ENCODE measurements around the gene BCL3. TPM values are rescaled to one million over a fixed set of nuclear protein-coding genes. Genes with fewer than 3 reads are reported as not detected.

BCL3 gene
- total and polyA plus RNA-seq, 2 of the 4 experiments (the other 2 are of a cell fraction) = 1.6 to 26.0 TPM

GRCh38 chr19:44741841-44742329 is 6.6 kb upstream of the BCL3 start:
- peak; percentile 100 for DNase-seq
- no peaks in the 10 kb centered on the region for H3K36me3 ChIP-seq (ENCODE audit: control insufficient read depth, insufficient read depth, low read length)
- peak overlapping the region; percentile 89 for H2AFZ ChIP-seq (replicated peaks; ENCODE audit: low read length, poor library complexity)
- peak overlapping the region; percentile 99 for H4K91ac ChIP-seq (ENCODE audit: insufficient read depth, low read depth, low read length)
- POLR2A ChIA-PET (ENCODE audit: unreplicated experiment) = interaction anchor here (0.6 kb wide), 1 partner anchor 16 kb away, joined by 3 read pairs; no protein-coding TSS in a partner anchor
- peaks cover 0 to 15% of the 10 kb centered on the region in 2 experiments; a peak in 2 of 4 replicates for H3K79me1 ChIP-seq (ENCODE audit: low read depth in 1 of 2, low read length in 2 of 2)
- dilution Hi-C loops (cut with HindIII; ENCODE audit: low sequenced_read_pairs, unreplicated experiment) = no loop called here
- in situ Hi-C loops (cut with MboI; ENCODE audit: low sequenced_read_pairs) = no loop called here
- peak overlapping the region; percentile 98 for H3K14ac ChIP-seq (replicated peaks; ENCODE audit: low read depth, low read length)
- H3K23ac ChIP-seq (ENCODE audit: low read depth, low read length) = peak overlapping the region; percentile 99
- peak overlapping the region; percentile 98 for H2BK20ac ChIP-seq (ENCODE audit: low read depth, low read length)
- no peaks in the 10 kb centered on the region for H3K9me3 ChIP-seq (ENCODE audit: control insufficient read depth, insufficient read depth, low read length)
- intact Hi-C loops (cut with micrococcal nuclease) = no loop called here
- H3K27ac ChIP-seq (ENCODE audit: insufficient read depth, low read length) = peak overlapping the region; percentile 88
- peak overlapping the region; percentile 99 for H3K56ac ChIP-seq (ENCODE audit: extremely low read depth, insufficient read depth, low read length)
- H3K27me3 ChIP-seq (ENCODE audit: control insufficient read depth, insufficient read depth, low read length) = no peaks in the 10 kb centered on the region
- CTCF ChIA-PET = interaction anchor here (0.9 kb wide), 1 partner anchor 18 kb away, joined by 3 read pairs; no protein-coding TSS in a partner anchor
- peak overlapping the region; percentile 68 to 99 for H4K8ac ChIP-seq (ENCODE audit: low read depth in 2 of 2, low read length in 2 of 2)
- H4K5ac ChIP-seq (ENCODE audit: low read depth, low read length) = peak overlapping the region; percentile 79
- 0 out of 2 replicates have a peak overlapping the region, but pooled peaks have one; percentile 5 for H3K4me2 ChIP-seq (ENCODE audit: low read depth, low read length)
- no peak overlapping the region for H3K4me3 ChIP-seq (ENCODE audit: insufficient read depth, low read depth, low read length)
- peak overlapping the region; percentile 98; the same call in 2 of the 3 replicates for H2BK15ac ChIP-seq (ENCODE audit: low read depth, low read length)
- WGBS, 2 experiments (ENCODE audit: extremely low coverage in 2 of 2, insufficient read length in 1 of 2) = 0% methylated on average over 5 of the region's 13 CpGs; no CpG with 5 or more reads in 1 of the 2 experiments
- H2BK120ac ChIP-seq (ENCODE audit: low read depth, low read length) = peak overlapping the region; percentile 99
- TF ChIP-seq ELK1 (IDR thresholded peaks at IDR 0.05; ENCODE audit: borderline replicate concordance, low read depth, low read length) (no peak), CEBPB (IDR thresholded peaks at IDR 0.05; ENCODE audit: low read depth, low read length) (peak; percentile 100), RCOR1 (IDR thresholded peaks at IDR 0.05; ENCODE audit: insufficient replicate concordance, low read length) (peak; percentile 84), SMC3 (IDR thresholded peaks at IDR 0.05; ENCODE audit: low read depth, low read length) (peak; percentile 3; the same call in 1 of the 2 replicates), NFE2L2 (IDR thresholded peaks at IDR 0.05; ENCODE audit: low read depth, low read length) (peak; percentile 63; the same call in 1 of the 2 replicates), BHLHE40 (IDR thresholded peaks at IDR 0.05; ENCODE audit: low read depth, low read length) (peak; percentile 83), MXI1 (IDR thresholded peaks at IDR 0.05; ENCODE audit: borderline replicate concordance, low read depth, low read length) (0 out of 2 replicates have a peak, but pooled peaks have one; percentile 59), RFX5 (IDR thresholded peaks at IDR 0.05; ENCODE audit: low read depth, low read length) (no peak), RAD21 (IDR thresholded peaks at IDR 0.05; ENCODE audit: low read length) (peak; percentile 2; the same call in 1 of the 2 replicates), USF2 (IDR thresholded peaks at IDR 0.05; ENCODE audit: low read depth, low read length) (no peak), MAZ (IDR thresholded peaks at IDR 0.05; ENCODE audit: borderline replicate concordance, low read depth, low read length) (peak; percentile 98), POLR2A (IDR thresholded peaks at IDR 0.05; ENCODE audit: low read depth, low read length) (peak; percentile 75), MAFK (IDR thresholded peaks at IDR 0.05; ENCODE audit: low read depth, low read length) (peak; percentile 40; the same call in 1 of the 2 replicates), FOS (IDR thresholded peaks at IDR 0.05; ENCODE audit: low read depth, low read length) (peak; percentile 96)
- TF ChIP-seq, protein P1, sequence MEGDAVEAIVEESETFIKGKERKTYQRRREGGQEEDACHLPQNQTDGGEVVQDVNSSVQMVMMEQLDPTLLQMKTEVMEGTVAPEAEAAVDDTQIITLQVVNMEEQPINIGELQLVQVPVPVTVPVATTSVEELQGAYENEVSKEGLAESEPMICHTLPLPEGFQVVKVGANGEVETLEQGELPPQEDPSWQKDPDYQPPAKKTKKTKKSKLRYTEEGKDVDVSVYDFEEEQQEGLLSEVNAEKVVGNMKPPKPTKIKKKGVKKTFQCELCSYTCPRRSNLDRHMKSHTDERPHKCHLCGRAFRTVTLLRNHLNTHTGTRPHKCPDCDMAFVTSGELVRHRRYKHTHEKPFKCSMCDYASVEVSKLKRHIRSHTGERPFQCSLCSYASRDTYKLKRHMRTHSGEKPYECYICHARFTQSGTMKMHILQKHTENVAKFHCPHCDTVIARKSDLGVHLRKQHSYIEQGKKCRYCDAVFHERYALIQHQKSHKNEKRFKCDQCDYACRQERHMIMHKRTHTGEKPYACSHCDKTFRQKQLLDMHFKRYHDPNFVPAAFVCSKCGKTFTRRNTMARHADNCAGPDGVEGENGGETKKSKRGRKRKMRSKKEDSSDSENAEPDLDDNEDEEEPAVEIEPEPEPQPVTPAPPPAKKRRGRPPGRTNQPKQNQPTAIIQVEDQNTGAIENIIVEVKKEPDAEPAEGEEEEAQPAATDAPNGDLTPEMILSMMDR (conservative IDR thresholded peaks at IDR 0.05; ENCODE audit: low read depth, low read length) = no peak
- peak overlapping the region; percentile 96 for H2AK9ac ChIP-seq (replicated peaks; ENCODE audit: low read depth, low read length, poor library complexity)
- peaks cover 40% of the 10 kb centered on the region for H3K4me1 ChIP-seq (ENCODE audit: control insufficient read depth, insufficient read depth, low read length)
- H3K18ac ChIP-seq (ENCODE audit: low read depth, low read length) = peak overlapping the region; percentile 70
- peak; percentile 90 for ATAC-seq (ENCODE audit: low read depth)
- H3K9ac ChIP-seq (ENCODE audit: low read depth, low read length) = peak overlapping the region; percentile 62
- peak overlapping the region; percentile 92 for H2BK5ac ChIP-seq (ENCODE audit: low read depth, low read length, poor library complexity, severe bottlenecking)
- peak overlapping the region; percentile 97 for H2AK5ac ChIP-seq (ENCODE audit: low read depth, low read length)
- peaks cover 18% of the 10 kb centered on the region for H3K9me1 ChIP-seq (ENCODE audit: insufficient read depth, low read length)
- BruUV-seq (replicated peaks) = no TSS peak
- H3K4ac ChIP-seq (ENCODE audit: low read depth, low read length) = peak overlapping the region; percentile 99
- no peaks in the 10 kb centered on the region for H4K20me1 ChIP-seq (ENCODE audit: insufficient read depth, low read length)
